ENCODE results near the gene ALCAM.
A peak's percentile ranks its signal among the peaks of the same experiment; 100 is the strongest.

Gene ALCAM

DNA sequence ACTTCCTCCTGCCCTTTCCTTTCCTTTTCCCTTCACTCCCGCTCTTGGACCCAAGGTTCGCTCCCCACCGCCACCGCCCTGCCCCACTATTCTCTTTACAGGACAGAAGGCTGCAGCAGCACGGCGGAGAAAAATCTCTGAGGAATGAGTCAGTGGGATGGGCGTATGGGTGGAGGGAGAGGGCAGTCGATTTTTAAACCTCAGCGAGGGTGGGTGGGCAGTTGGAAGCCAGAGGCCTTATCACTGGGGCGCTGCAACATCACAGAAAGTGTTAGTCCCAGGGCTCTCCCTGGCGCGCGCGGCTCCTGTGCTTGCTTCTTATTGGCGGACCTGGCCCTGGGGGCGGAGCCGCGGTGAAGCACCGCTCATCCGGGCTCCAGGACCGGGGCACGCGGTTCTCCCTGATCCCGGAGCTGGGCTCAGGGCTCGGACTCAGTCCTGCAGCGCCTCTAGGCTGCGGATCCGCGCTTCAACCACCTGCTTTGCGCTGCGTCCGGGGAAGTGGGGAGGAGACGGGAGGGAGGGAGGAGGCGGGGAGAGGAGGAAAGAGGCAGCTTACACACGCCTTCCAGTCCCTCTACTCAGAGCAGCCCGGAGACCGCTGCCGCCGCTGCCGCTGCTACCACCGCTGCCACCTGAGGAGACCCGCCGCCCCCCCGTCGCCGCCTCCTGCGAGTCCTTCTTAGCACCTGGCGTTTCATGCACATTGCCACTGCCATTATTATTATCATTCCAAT lies at the start of gene ALCAM:
ALCAM (plus strand) TSS at position 584 of the 737 bp plus-strand sequence.
- DNase-seq (ENCODE audit: low spot score), result peak; percentile 100

DNA sequence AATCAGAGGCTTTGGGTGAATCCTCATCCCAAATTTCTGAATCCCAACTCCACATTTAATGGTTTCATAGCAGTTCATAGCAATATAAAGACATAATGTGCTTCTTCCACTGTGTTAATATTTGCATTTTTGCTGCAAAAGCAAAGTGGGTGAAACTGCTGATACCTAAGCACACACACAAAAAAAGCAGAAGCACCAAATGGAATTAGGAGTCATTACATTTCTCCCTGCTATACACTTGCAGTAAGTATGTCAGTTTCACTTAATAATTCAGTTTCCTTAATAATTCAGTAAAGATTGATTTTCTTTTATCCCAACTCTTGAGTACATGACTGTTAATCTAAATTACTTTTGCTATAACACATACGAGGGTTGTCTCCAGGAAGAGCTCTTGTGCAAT lies 48.9 kb upstream of the ALCAM start:
- DNase-seq (ENCODE audit: low spot score), result no peak

DNA sequence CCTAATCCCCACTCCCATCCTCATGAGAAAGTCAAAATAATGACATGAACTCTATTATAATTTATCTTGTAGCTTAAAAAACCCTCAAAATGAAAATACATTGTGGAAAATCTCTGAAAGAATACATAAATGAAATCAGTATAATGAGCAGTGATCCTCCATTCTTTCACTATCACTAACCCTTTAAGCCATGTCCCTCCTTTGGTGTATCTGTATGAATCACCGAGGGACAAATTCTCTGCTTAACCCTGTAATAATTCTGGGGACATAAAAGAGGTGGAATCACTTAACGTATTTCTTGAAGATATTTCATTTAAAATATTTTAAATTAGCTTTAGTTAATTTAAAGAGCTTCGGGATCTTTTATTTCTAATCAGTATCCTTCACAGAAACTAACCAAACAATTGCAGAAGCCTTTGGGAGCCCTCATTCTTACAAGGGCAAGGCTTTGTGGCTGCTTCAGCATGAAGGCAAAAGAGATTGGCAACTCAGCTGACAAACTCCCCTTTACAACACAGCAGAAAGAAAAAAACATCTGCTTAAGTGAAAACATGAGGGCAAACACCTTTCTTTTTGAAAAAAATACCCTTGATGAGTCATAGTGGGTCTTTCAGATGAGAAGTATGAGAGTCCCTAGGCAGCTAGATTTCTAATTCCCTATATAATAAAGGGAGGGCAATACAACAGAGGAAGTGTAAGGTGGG lies 44.0 kb upstream of the ALCAM start:
- DNase-seq (ENCODE audit: low spot score), result no peak

DNA sequence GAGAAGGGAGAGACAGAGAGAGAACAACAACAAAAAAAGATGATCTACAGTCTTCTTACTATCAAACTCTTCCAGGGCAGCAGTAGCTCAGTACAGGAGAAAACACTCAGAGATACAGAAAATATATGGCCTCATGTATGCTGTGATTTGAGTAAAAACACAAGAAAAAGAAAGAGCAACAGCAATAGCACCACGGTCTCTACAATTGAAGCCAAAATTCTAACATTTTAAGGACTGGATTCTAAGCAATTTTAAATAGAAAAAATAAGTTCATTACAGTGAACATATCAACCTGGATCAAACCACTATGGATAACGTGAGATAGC lies 43.5 kb upstream of the ALCAM start:
- no peak for DNase-seq (ENCODE audit: low spot score)

DNA sequence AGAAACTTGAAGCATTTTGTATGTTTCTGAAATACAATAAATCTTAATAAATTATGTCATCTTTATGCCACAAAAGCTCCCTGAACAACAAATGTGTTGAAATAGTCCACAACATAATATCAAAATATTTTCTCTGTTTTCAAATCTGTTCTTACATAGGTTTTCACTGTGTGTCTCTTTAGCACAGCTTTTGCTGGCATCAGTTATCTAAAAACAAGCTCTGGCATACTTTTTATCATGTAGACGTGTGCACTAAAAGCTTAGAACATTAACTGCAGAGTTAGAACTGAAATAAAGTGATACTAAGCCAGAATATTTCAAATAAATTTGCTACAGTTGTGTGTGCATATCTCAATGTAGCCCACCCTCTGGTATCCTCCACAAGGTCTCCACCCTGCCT lies 41.8 kb upstream of the ALCAM start:
- DNase-seq (ENCODE audit: low spot score), result no peak

DNA sequence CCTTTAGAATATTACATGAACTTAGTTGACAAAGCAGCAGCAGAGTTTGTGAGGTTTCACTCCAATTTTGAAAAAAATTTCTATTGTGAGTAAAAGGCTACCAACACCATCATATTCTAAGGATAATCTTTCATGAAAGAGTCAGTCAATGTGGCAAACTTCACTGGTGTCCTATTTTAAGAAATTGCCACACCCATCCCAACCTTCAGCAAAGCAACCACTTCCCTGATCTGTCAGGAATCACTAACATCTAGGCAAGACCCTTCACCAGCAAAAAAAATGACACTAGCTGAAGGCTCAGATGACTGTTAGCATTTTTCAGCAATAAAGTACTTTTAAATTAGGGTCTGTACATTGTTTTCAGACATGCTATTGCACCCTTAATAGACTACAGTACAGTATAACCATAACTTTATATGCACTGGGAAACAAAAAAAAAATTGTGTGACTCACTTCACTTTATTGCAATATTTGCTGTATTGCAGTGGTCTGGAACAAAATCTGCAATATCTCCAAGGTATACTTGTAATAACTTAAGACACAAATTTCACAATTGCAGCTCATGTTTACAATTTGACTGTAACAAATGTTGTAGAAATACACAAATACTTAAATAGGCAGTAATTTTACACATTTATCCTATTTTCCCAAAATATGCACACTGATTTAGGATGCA lies 38.9 kb upstream of the ALCAM start:
- DNase-seq (ENCODE audit: low spot score), result no peak

DNA sequence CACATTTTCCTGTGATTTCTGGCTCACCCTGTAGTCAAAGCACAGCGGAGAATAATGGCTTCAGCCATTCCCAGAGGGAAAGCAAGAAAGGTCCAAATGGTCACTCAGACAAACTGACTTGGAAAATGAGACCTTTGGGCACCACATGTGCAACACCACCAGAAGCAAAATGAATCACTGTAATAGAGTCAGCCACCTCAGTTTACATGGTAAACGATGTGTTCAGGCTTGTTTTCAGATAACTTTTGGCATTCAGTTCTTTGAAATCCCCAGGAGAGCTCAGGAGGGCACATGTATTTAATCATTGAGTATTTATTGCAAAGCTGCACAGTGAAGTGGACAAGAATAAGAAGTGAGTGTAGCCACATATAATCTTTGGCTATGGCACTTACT lies 38.4 kb upstream of the ALCAM start:
- no peak for DNase-seq (ENCODE audit: low spot score)

DNA sequence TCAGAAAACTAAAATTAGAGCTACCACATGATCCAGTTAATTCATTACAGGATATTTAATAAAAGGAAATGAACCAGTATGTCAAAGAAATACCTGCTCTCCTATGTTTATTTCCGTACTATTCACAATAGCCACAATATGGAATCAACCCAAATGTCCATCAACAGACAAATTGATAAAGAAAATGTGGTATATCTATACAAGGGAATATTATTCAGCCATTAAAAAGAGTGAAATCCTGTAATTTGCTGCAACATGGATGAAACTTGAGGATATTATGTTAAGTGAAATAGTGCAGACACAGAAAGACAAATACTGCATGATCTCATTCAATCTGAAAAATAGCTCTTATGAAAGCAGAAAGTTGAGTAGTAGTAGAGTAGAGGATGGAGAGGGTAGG lies 33.7 kb upstream of the ALCAM start:
- DNase-seq (ENCODE audit: low spot score), result no peak

DNA sequence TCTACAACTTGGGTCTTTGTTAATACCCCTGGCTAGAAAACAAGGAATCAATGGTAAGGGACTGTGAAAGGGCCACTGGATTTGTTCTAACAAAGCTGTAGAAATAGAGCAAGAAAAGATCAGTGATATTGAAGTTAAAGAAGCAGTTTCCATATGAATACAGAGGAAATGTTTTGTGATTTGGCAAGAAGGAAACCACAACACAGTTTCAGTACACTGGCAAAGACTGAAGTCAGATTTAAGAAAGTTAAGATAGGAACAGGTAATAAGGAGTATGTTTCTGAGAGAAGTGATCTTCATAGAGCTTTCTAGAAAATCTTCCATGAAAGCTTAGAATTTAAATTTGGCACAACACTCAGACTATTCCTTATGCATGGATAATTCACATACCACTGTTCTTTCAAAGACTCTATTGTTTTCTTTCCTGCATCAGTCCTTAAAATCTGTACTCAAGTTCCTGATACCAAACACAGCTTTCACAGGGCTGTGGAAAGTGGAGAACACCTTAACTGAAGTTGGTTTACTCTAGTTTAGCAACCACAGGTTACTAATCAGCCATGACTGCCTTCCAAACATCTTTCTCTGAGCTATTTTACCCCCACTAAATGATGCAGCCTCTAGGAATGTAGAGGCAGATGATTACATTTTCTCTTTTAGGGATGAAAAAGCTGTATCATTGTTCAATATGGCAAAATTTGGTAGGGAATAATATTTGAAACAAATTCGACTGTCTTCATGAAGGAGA lies 32.4 kb upstream of the ALCAM start:
- peak; percentile 88 for DNase-seq (ENCODE audit: low spot score)

DNA sequence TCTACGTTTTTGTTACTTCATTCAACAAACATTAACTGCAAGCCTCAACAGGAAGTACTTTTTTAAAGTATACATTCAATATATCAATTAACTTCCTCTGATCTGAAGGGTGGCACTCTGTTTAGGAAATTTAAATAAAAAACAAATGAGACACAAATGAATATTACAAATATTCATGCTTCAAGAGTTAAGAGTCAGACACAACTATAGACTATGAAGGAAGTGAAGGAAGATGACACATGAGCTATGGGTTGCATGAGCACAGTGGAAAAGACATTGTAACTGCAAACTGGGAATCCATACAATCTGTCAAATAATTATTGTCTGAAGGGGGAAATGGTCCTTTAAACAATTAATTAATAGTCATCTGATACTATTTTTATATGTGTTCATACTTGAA lies 26.8 kb upstream of the ALCAM start:
- no peak for DNase-seq (ENCODE audit: low spot score)

DNA sequence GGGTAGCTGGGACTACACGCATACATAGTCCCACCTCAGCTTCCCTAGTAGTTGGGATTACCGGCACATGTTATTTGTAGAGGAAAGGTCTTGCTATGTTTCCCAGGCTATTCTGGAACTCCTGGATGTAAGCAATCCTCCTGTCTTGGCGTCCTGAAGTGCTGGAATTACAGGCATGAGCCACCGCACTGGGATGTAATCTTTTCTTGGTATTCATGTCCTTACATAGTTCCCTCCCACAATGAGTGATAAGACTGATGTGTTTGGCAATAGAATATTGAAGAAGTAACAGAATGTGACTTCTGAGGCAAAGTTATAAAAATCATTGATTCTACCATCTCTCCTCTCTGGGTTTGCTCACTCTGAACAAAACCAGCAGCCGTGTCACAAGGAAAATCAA lies 22.7 kb upstream of the ALCAM start:
- DNase-seq (ENCODE audit: low spot score), result no peak

DNA sequence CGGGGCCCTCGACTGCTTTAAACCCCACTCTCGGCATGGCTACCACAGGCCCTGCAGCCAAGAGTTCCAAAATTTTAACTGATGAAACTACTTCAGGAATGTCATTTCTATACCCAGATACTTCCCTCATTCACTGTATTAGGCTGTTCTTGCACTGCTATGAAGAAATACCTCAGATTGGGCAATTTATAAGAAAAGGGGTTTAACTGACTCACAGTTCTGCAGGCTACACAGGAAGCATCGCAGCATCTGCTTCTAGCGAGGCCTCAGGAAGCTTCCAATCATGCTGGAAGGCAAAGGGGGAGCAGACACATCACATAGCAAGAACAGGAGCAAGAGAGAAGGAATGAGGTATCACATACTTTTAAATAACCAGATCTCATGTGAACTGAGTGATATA lies 21.6 kb upstream of the ALCAM start:
- no peak for DNase-seq (ENCODE audit: low spot score)

DNA sequence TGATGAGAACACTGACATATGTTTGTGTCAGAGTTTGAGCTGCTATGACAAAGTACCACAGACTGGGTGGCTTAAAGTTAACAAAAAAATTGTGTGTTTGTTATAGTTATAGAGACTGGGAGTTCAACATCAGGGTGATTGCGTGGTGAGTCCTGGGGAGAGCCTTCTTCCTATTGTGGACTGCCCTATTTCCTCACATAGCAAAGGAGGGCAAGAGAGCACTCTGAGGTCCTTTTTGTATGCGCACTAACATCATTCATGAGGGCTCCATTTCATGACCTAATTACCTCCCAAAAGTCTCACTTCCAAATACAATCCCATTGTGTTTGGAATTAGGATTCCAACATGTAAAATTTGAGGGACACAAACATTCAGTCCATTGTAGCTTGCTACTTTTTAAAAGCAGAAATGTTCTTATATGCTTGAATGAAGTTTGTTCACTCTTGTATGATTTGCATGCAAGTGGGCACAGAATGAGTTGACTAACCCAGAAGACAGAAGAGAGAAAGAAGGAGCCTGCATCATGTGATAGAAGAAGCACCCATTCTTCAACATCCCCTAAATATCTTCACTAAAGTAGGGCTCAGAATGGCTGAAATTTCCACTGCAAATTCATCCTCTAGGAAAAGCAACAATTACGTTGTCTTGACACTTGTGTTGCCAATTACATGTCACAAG lies 18.9 kb upstream of the ALCAM start:
- DNase-seq (ENCODE audit: low spot score), result no peak

DNA sequence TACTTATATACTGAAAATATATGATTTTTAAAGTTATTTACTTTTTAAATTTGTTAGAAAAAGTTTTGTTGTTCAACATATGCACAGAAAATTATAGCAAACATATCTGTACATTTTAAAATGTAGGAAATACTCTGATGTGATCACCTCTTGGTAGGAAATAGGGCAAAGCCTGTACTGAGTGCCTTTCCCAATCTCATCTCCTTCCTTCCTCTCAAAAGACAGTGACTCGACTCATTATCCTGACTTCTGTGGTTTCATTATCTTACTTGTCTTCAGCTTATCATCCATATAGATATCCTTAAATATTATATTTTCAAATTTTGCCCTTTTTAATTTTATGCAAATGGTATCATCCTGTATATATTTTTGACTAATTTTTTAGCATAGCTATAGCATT lies 18.4 kb upstream of the ALCAM start:
- no peak for DNase-seq (ENCODE audit: low spot score)

DNA sequence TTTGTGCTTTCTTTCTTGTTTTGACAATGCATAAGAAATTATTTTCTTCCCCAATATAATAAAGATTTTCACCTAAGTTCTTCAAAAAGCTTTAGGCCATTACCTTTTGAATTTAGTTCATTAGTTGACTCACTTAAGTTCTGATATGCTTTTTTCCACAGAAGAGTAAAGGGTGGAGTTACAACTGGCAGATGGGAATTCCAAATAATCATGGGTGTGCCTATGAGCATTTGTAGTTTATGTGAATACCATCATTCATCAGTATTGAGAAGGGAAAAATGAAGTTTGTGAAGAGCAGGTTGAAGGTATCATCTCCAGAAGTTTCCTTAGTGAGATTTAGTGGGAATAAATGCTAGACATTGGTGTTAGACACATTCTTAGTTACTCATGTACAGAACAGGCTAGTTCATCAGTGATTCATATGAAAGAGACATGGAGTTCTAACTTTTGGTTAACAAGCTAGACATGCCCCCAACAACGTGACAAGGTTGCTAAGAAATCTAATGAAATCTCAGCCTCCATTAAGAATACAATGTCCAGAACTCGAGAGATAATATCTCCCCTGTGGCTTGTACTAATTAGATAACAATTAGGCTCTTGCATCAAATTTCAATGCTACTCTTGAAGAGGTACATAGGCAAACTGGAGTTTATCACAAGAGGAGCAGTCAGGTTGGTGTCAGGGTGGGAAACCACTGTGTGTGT lies 16.9 kb upstream of the ALCAM start:
- peak; percentile 55 for DNase-seq (ENCODE audit: low spot score)

DNA sequence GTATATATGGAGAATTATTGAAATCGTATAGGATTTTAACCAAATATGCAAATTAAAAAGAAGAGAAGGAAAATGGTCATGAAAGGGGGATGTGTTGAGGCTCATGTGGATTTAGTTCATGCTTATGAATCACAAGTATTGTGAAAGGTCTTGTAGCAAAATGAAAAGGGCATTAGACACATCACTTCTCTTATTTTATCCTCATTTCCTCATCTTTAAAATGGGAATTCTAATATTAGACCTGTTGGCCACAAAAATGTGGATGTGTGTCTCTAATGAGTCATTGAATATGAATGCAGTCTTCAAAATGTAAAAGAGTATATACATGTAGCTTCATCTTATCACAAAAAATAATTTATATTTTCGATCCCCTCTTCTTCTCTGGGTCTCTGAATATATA lies 14.9 kb upstream of the ALCAM start:
- peak; percentile 83 for DNase-seq (ENCODE audit: low spot score)

DNA sequence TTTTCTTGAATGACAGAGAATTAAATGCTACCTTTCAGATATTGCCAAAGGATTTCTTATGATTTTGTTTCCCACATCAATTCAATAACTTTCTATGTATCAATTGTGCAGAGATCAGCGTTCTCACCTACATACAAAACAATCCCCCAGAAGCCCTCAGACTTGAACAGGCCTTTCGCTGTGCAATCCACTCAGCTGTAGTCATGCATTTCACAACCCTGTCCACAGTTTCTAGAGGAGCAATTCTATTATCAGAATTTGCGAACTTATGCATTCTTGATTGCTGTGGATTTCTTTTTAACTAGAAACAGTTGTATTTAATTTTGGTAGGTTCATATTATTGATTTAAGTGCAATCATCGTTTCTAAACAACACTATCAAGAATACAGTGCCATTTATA lies 13.7 kb upstream of the ALCAM start:
- DNase-seq (ENCODE audit: low spot score), result no peak

DNA sequence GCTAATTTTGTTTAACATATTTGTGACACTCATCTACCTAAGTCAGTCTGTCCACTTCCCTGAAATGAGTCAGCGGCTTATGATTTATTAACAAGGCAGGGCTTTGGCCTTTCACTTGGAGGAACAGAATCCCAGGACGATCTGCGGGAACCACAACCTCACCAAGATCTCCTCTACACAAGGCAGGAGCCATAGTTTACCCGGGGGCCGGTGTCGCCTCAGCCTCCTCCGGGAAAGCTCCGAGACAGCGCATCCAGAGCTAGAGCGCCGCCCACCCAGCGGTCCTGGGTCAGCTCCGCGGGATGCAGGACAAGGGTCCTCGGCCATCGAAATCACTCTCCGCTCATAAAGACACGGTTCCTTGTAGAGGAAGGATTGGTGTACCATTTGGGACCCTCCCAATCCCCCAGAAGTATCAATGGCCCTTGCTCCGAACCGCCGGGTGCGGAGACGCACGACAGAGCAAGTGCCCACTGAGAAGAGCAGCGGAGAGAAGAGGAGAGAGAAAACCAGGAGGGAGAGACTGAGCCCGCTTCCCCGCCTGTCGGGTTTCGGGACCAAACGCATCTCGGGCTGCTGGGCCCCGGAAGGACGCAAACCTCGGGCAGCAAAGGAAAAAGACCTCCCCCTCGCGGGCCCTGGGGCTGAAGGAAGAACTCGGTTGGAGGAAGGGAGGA lies 13.1 kb upstream of the ALCAM start:
- peak; percentile 92 for DNase-seq (ENCODE audit: low spot score)

DNA sequence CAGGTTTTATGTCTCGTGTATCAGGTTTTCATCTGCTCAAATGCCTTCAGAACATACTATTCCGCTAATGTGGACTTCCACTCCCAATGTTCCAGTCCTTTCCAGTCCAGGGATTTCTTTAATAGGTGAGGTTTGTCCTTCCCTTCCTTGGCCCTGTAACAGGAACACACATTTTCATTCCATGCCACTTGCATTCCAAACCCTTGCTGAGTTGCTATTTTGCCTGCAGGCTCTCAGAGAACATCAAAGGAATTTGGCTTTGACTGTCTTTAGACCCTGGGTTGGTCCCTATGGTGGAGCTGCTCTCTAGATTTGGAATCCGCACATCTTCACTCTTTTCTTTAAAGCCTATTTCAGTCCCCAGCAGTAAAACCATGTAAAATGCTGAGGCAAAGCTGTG lies 12.3 kb upstream of the ALCAM start:
- peak; percentile 51 for DNase-seq (ENCODE audit: low spot score)

DNA sequence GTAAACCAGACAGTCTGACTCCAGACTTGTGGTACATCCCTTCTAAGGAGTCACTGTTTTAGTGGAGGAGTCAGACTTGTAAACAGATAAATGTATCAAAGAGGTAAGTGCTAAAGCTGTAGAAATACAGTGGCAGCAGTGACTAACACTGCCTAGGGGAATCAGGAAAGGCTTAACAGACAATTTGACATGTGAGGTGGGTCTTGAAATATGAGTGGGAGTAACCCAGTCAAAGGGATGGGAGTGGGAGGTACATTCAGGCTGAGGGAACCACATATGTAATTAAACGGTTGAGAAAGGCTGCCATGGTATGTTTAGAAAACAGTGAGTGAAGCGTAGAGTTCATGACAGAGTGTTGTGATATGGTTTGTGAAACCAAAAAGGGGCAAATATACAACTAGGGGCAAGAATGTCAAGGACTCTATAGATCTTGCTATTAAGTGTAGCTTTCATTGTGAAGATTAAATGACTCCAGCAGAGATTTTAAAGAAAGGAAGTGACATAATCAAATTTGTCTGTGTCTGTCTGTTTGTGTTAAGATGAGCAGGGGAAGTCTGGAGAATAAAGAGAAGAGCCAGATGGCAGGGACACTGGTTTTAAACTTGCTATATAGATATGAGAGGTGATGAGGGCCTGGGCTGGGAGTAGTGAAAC lies 11.2 kb upstream of the ALCAM start:
- peak; percentile 63 for DNase-seq (ENCODE audit: low spot score)

Data from kidney tubule cell (primary cell).